Measurements from ENCODE around the gene FUT6. TPM values are rescaled to one million over a fixed set of nuclear protein-coding genes. Genes with fewer than 3 reads are reported as not detected.
"Not testable (repeated sequence)": the region's sequence is repeated elsewhere in the genome, so short reads cannot be mapped to it uniquely, and the experiment has no call there.

Gene FUT6
- total RNA-seq, 4 donors from 2014 or later, result 90.8 to 329 (median 210) TPM

DNA sequence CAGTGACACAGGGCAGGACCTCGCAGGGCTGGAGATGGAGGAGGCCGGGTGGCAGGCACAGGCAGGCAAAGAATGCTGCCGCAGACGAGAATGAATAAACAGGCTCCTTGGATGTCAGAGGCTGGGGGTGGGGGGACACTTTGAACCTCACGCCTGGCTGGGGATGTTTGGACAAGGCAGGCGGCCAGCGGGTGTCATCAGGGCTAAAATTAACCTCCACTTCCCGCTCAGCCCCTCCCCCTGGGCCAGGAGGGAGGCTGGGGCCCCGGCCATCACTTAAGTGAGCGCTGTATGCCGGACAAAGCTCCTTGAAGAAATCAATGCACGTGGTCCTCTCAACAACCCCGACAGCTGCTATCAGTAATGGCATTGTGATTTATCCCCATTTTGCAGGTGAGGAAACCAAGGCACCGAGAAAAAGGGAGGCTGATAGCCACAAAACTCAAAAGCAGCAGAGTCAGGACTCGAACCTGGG is 41.1 kb upstream of the FUT6 start:
- H3K4me3 ChIP-seq, result no peak overlapping the region
- DNase-seq, result peak in 1 of 3 donors; percentile 64
- TF ChIP-seq, protein P1, sequence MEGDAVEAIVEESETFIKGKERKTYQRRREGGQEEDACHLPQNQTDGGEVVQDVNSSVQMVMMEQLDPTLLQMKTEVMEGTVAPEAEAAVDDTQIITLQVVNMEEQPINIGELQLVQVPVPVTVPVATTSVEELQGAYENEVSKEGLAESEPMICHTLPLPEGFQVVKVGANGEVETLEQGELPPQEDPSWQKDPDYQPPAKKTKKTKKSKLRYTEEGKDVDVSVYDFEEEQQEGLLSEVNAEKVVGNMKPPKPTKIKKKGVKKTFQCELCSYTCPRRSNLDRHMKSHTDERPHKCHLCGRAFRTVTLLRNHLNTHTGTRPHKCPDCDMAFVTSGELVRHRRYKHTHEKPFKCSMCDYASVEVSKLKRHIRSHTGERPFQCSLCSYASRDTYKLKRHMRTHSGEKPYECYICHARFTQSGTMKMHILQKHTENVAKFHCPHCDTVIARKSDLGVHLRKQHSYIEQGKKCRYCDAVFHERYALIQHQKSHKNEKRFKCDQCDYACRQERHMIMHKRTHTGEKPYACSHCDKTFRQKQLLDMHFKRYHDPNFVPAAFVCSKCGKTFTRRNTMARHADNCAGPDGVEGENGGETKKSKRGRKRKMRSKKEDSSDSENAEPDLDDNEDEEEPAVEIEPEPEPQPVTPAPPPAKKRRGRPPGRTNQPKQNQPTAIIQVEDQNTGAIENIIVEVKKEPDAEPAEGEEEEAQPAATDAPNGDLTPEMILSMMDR (IDR thresholded peaks at IDR 0.05), result no peak
- TF ChIP-seq POLR2A (IDR thresholded peaks at IDR 0.05), result no peak
- no peaks in the 10 kb centered on the region for H3K27me3 ChIP-seq
- peaks cover 0 to 13% (median 0%) of the 10 kb centered on the region in 4 donors for H3K4me1 ChIP-seq
- H3K9me3 ChIP-seq, result no peaks in the 10 kb centered on the region
- peak overlapping the region in 3 of 4 donors; percentile 19 to 58 (median 42) for H3K27ac ChIP-seq
- H3K36me3 ChIP-seq, result no peaks in the 10 kb centered on the region

DNA sequence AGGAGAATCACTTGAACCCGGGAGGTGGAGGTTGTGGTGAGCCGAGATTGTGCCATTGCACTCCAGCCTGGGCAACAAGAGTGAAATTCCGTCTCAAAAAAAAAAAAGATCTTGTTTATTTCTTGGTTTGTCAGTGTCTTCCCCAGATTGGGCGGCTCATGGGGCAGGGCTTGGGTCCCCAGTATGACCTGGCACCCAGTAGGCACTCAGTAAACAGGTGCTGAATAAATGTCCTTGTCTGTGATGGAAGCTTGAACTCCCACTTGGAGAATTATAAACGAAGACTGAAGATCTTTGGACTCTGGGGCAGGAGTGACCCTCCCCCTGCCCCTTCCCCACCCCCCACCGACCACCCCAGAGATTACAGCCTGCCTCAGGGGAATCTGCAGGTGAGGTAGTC is 40.7 kb upstream of the FUT6 start:
- Histone ChIP-seq H3K9me3 (no peaks in the 10 kb centered on the region), H3K27me3 (no peaks in the 10 kb centered on the region), H3K36me3 (no peaks in the 10 kb centered on the region), H3K27ac (peak overlapping the region in 3 of 4 donors; percentile 19 to 58 (median 42)), H3K4me1 (peaks cover 0 to 13% (median 0%) of the 10 kb centered on the region in 4 donors), H3K4me3 (no peak overlapping the region)
- no peak for TF ChIP-seq POLR2A (IDR thresholded peaks at IDR 0.05)
- TF ChIP-seq, protein P1 (IDR thresholded peaks at IDR 0.05), result no peak
- DNase-seq, result no peak

DNA sequence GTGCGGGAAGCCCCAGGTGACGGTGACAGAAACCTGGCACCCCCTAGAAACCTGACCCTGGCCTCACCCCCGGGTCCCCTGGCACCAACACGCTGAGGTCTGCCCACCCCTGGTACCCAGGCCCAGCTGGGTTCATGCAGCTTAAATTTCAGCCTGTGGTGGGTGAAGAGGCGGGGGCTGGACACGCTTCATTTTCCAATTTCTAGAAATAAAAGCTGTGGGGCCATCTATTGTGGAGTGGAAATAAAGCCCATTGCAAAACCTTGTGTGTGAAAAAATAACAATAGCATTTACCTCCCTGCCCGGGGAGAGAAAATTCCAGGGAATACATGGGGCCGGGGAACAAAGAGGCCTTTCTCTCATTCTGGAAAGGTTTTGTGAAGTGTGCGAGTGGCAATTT is 38.4 kb upstream of the FUT6 start:
- Histone ChIP-seq H3K27me3 (no peaks in the 10 kb centered on the region), H3K27ac (no peak overlapping the region)
- DNase-seq, result no peak

DNA sequence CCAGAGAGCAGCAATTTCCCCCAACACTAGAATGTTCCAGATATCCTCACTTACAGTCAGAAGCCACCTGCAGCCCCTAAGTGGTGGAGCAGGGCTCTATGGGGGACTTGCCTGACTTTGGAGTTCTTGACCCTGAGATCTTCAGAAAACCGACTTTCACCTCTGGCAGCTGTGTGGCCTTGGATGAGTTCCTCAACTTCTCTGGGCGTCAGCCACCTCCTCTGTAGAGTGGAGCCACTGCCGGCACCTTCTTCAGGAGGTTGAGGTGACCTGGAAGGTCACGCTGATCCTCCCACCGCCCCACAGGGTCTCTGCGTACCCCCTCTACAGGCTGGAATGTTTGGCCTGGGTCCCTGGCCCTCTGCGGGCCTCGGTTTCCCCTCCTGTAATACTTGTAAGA is 37.9 kb upstream of the FUT6 start:
- H3K4me1 ChIP-seq, result peaks cover 0 to 13% (median 0%) of the 10 kb centered on the region in 4 donors
- H3K36me3 ChIP-seq, result no peaks in the 10 kb centered on the region
- H3K4me3 ChIP-seq, result no peak overlapping the region
- H3K9me3 ChIP-seq, result no peaks in the 10 kb centered on the region
- no peaks in the 10 kb centered on the region for H3K27me3 ChIP-seq
- DNase-seq, result no peak
- no peak for TF ChIP-seq POLR2A (IDR thresholded peaks at IDR 0.05)
- TF ChIP-seq, protein P1 (IDR thresholded peaks at IDR 0.05), result no peak
- H3K27ac ChIP-seq, result no peak overlapping the region

More for the DNA sequence above, 38.4 kb upstream of the FUT6 start:
- TF ChIP-seq, protein P1 (IDR thresholded peaks at IDR 0.05), result no peak
- no peak for TF ChIP-seq POLR2A (IDR thresholded peaks at IDR 0.05)
- Histone ChIP-seq H3K9me3 (no peaks in the 10 kb centered on the region), H3K4me1 (peaks cover 0 to 13% (median 0%) of the 10 kb centered on the region in 4 donors), H3K36me3 (no peaks in the 10 kb centered on the region), H3K4me3 (no peak overlapping the region)

DNA sequence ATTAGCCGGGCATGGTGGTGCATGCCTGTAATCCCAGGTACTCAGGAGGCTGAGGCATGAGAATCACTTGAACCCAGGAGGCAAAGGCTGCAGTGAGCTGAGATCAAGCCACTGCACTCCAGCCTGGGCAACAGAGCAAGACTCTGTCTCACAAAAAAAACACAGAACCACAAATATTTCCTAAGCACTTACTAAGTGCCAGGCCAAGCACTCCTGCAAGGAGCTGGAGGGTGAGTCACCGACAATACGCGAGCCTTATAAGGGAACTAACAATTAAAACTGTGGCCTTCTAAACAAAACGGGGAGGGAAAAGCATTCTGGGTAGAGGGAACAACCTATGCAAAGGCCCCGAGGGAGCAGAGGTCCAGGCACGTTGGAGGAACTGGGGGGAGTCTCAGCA is 35.0 kb upstream of the FUT6 start:
- not testable (repeated sequence) for DNase-seq, H3K4me3 ChIP-seq, H3K27me3 ChIP-seq, H3K9me3 ChIP-seq, H3K4me1 ChIP-seq, H3K36me3 ChIP-seq, H3K27ac ChIP-seq

DNA sequence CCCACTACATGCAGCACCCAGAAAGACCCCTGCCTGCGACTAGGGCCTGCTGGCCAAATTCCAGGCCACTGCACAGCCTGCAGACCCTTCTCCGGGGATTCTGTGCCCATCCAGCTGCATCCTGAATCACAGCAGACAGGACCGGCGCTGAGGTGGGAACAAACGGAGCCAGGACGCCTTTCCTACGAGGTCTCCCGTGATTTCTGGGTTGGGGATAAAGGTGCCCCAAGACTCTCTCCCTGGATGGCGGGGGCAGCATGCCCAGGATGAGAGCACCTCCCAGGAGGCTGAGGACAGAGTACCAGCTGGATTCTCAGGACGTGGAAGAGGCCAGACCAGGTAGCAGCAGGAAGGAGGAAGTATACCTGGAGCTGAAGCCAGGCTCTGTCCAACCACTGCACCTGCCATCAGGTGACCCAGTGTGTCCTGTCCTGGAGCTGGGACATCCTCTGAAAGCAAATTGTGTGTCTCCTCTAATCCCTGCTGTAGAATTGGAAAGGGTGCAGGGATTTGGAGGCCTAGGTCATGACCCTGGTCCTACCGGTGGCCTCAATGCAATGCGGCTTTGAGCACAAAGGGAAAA is 34.2 kb upstream of the FUT6 start:
- H3K27me3 ChIP-seq, result no peaks in the 10 kb centered on the region
- H3K27ac ChIP-seq, result peak overlapping the region in 1 of 4 donors; percentile 46
- no peaks in the 10 kb centered on the region for H3K4me1 ChIP-seq
- no peaks in the 10 kb centered on the region for H3K9me3 ChIP-seq
- H3K36me3 ChIP-seq, result no peaks in the 10 kb centered on the region
- no peak overlapping the region for H3K4me3 ChIP-seq
- no peak for DNase-seq
- TF ChIP-seq, protein P1 (IDR thresholded peaks at IDR 0.05), result no peak
- no peak for TF ChIP-seq POLR2A (IDR thresholded peaks at IDR 0.05)
